HG02610 (cell line): ENCODE results near the gene TADA1.
"Not testable (repeated sequence)": the region's sequence is repeated elsewhere in the genome, so short reads cannot be mapped to it uniquely, and the experiment has no call there.

Source experiments
- ATAC-seq: cut with Tn5 transposase; IDR thresholded peaks from one replicate; pipeline ENCODE4 v1.9.1; 2021; ENCODE audit warnings: mild to moderate bottlenecking, moderate library complexity; ENCODE audit not compliant: unreplicated experiment

Gene TADA1

GRCh38 chr1:166844791-166845190 lies 31.3 kb downstream of the TADA1 start:
- ATAC-seq = no peak

DNA sequence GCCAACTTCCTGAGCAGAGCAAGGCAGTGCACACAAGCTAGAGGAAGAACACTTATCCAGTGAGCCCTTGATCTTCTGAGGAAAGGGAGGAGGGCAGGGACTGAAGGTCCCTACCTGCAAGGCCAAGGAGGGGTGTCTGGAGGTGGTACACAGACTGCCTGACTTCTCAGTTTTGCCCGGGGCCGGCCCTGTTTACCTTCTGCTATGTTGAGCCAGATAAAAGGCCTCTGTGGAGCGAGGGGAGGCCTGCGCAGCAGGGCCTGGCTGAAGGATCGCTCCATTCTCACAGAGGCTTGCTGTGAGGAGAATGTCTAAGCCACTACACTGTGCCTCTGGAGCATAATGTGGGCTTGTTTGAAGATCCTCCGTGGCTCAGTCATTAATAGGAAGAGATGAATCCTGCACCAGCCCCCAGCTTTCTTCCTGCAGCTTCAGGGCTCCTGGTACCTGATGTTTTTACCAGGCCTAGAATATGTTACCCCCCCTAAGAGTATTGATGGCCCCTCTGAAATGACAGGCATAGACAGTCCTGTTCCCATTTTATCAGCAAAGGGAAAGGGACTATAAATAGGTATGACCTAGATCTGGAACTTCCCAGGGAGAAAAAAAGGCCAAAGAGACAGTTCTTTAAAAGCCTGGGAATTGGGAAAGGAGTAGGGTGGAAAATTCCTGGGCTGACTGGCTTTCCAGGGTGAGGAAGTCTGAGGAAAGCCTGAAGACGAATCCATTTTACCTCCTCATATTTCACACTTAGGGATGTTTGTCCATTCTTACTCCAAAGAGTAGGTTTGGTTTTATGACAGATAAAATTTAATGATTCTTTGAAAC lies 32.1 kb downstream of the TADA1 start:
- no peak for ATAC-seq

- ATAC-seq = no peak
Measured at GRCh38 chr1:166843322-166843721, 32.7 kb downstream of the TADA1 start.

DNA sequence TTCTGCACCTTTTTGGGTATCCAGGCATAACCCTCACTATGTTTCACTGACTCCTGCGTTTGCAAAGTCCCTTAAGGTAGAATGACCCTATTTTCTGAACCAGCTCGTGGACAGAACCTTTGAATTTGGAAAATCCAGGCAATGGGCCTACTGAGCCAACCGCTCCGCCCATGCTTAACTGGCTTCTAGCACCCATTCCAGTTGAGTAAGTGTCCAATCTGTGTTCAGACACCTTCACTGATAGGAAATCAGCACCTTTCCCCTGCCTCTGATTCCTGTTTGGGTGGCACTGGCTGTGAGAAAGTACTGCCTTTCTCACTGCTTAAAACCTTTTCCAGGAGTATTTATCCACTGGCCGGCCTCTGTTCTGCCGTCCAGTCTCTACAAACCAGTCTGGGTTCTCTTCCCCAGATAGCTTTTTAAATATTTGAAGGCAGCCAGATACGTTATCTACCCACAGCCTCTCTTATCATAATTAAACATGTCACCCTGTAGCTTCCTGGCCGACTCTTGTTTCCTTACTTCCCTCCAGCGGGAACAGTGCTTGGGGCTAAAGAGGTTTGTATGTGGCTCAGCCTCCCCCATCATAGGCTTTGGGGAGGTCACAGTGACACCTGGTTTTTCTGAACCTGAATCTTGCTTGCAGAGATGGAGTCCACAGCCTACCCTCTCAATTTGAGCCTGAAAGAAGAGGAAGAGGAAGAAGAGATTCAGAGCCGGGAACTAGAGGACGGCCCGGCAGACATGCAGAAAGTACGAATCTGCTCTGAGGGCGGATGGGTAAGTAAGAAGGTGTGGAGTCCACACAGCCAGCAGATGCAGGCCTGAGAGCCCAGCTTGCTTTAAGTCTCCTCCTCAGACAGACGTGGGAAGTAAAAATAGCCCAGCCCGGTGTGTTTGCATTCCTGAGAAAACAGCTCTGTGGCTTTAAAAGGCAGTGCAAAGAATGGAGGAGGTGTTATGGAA lies 35.5 kb downstream of the TADA1 start:
- ATAC-seq = no peak

DNA sequence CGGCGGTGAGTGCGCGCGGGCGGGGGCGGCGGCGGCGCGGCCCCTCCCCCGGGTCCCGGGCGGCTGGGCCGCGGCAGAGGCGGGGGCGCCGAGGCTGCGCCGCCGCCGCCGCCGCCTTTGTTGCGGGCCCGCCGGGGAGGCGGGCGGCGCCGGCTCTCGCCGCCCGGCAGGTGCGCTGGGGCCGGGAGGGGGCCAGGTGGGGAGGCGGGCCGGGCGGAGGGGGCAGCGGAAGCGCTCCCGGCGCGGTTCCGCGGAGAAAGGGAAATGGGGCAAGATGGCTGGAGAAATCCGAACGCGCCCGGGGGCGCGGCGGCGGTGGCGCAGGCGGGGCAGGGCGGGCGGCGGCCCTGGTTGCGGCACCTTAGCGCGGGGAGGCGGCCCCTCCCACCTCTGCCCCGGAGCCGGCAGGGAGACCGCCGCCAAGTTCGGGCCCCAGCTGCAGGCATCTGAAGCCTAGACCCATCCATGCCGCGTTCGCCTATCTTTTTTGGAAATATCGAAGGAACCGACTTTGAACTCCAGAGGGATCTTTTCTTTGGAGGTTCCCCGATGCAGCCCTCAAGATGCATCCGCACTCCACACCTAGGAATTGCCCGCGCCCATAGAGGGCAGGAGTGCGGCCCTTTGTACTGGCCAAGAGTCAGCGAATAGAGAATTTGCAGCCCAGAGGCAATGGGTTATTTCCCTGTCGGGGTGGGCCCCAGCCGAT lies 36.3 kb downstream of the TADA1 start:
- peak; percentile 32 for ATAC-seq

DNA sequence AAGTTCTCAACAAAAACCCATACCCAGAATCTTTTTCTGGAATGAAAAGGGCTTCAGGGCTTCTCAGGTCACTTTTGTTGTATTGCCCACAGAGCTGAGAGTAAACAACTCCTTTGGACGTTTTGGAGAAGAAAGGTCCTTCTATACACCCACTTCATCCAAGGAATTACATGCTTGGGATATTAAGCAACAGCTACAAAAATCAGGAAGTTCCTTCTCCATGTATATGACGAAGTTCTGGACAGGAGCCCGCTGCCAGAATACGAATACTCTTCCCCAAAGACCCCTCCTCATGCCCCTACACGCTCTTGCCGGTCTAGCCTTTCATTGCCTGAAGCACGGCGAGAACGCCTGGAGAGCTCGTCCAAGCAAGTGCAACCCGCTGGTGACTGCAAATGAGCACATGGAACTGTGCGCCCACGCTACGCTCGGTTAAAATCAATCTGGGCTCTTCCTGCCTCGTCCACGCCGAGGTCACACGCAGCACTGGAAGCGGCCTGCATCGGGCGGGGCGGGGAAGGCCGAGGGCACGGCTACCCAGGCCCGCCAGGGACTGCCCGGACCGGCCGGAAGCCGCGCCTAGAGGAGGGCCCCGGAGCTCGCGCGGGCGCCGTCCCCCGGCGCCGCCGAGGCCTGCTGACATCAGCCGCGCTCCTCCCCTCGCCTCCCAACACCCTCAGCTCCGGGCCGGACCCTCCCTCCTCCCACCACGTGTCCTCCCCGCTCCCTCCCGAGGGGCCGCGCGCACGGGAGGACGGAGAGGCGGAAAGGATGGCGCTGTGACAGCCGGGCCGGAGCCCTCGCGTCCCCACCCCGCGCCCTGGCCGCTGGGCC lies 37.1 kb downstream of the TADA1 start, which contains the start of gene POGK:
Gene POGK (plus strand): TSS at position 710 of the 834 bp plus-strand sequence. CDS start 1,482 bp downstream, outside the sequence.
- ATAC-seq = peak; percentile 98

- no peak for ATAC-seq
Measured at GRCh38 chr1:166836733-166837132, 39.3 kb downstream of the TADA1 start.

GRCh38 chr1:166829762-166830161 lies 46.3 kb downstream of the TADA1 start:
- not testable (repeated sequence) for ATAC-seq

DNA sequence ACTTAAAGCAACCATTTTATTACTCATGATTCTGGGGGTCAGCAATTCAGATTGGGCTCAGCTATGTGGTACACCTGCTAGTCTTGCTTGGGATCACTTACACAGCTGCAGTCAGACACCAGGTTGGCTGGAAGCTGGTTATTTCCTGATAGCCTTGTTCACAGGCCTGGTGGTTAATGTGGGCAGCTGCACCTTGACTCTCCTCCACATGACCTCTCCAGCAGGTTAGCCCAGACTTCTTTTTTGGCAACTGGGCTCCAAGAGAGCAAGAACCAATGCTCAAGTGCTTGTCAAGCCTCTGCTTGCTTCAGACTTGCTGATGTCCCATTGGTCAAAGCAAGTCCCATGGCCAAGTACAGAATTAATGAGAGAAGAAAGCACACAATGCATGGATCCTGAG lies 48.6 kb downstream of the TADA1 start:
- ATAC-seq = no peak

DNA sequence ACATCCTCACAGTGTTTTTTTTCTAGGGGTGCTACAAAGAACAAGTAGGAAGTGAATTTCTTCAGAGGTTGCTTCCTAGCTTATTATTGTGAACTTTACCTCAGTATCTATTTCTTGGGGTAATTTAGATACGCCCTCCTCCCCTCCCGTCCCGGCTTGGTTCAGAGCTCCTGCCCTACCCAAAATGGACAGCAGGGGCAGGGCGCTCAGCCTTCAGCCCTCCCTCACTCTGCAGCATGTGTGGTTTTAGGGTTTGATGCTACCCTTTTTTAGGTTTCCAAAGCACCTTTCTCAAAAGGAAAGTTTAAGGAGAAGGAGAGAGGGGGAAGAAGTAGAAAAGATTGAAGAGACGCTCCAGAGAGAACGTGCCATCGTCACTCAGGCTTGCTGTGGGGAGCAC lies 53.7 kb downstream of the TADA1 start:
- no peak for ATAC-seq

GRCh38 chr1:166819974-166820373 lies 56.1 kb downstream of the TADA1 start:
- no peak for ATAC-seq

GRCh38 chr1:166814611-166815010 lies 61.5 kb downstream of the TADA1 start:
- ATAC-seq = no peak

- ATAC-seq = no peak
Measured at GRCh38 chr1:166813508-166814223, 62.4 kb downstream of the TADA1 start.

DNA sequence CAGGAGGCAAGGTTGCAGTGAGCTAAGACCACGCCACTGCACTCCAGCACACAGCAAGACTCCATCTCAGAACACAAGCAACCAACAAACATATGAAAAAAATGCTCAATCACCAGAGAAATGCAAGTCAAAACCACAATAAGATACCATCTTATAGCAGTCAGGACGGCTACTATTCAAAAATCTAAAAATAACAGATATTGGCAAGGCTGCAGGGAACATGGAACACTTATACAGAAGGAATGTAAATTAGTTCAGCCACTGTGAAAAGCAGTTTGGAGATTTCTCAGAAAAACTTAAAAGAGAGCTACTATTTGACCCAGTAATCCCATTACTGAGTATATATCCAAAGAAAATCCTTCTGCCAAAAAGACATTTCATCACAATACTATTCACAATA lies 64.4 kb downstream of the TADA1 start:
- no peak for ATAC-seq

DNA sequence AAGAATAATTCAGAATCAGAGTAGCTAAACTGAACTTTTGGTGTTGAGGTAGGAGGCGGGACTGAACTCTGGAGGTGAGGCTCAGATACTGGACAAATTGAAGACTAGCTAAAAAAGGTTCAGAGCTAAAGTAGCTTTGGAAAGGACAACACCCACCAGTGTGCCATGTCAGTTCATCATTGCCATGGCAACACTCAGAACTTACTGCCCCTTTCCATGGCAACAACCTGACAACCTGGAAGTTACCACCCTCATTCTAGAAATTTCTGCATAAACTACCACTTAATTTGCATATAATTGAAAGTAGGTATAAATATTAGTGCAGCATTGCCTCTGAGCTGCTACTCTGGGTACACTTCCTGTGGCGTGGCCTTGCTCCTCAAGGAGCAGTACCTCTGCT lies 67.1 kb downstream of the TADA1 start:
- ATAC-seq = no peak
